A549 treated with AZD2906 at 1 μM for 4 hours (cell line): ENCODE data around the gene RAD1. TPM values are rescaled to one million over a fixed set of nuclear protein-coding genes. Genes with fewer than 3 reads are reported as not detected.

Experiments
- total RNA-seq: library from RNA; stranded (reverse); fragments of 200-300 nt; extraction: Qiagen RNA extraction; gene quantifications from 5 replicates; pipeline ENCODE4 v1.2.3, GENCODE V29; 2022

The RAD1 gene
- 30.1 to 40.5 TPM (median 30.9 TPM) in 5 replicates for total RNA-seq

GRCh38 chr5:34915139-34915855, at the start of gene RAD1, which contains the start of gene BRIX1:
Gene RAD1, minus strand, starts transcription at chr5:34915504. Its CDS starts 612 bp downstream, at chr5:34914892.
Gene BRIX1, plus strand, starts transcription at chr5:34915711. Its CDS starts 28 bp downstream, at chr5:34915739.

GRCh38 chr5:34929134-34929719, 13.9 kb upstream of the RAD1 start, which contains the start of gene DNAJC21:
Gene DNAJC21, plus strand, starts transcription at chr5:34929559. Its CDS starts 261 bp downstream, at chr5:34929820.

Other genes with a start within 250 kb of the RAD1 start
- gene TTC23L, start 76.3 kb downstream of the RAD1 start, total RNA-seq, result 0.11 to 0.45 TPM (median 0.17 TPM) in 4 of 5 replicates, not detected in the other
- gene BRIX1, start 207 bp upstream of the RAD1 start, total RNA-seq, result 44.5 to 49.4 TPM (median 46.4 TPM) in 5 replicates
- 21.2 to 29.7 TPM (median 23.5 TPM) in 5 replicates for gene DNAJC21, start 14.1 kb upstream of the RAD1 start, total RNA-seq
- not detected in 5 replicates for gene AGXT2, start 132.4 kb upstream of the RAD1 start, total RNA-seq